AG09319 (cell line): Measurements from ENCODE around the gene ICAM3.

Experiments used
- DNase-seq: peaks from one replicate; pipeline ENCODE4 v3.0.0-alpha.2; 2010; ENCODE audit warnings: low read depth; ENCODE audit errors: extremely low read depth
- TF ChIP-seq, protein P1 (sequence below): IDR thresholded peaks from 2 replicates; pipeline ENCODE4 v1.5.1; 2011; ENCODE audit warnings: low read depth, mild to moderate bottlenecking, inconsistent platforms, low read length, moderate library complexity

Gene ICAM3

GRCh38 chr19:10295305-10295846 lies 44.0 kb downstream of the ICAM3 start:
- TF ChIP-seq, protein P1, sequence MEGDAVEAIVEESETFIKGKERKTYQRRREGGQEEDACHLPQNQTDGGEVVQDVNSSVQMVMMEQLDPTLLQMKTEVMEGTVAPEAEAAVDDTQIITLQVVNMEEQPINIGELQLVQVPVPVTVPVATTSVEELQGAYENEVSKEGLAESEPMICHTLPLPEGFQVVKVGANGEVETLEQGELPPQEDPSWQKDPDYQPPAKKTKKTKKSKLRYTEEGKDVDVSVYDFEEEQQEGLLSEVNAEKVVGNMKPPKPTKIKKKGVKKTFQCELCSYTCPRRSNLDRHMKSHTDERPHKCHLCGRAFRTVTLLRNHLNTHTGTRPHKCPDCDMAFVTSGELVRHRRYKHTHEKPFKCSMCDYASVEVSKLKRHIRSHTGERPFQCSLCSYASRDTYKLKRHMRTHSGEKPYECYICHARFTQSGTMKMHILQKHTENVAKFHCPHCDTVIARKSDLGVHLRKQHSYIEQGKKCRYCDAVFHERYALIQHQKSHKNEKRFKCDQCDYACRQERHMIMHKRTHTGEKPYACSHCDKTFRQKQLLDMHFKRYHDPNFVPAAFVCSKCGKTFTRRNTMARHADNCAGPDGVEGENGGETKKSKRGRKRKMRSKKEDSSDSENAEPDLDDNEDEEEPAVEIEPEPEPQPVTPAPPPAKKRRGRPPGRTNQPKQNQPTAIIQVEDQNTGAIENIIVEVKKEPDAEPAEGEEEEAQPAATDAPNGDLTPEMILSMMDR: no peak; the same call in none of the 2 replicates
- no peak for DNase-seq

- DNase-seq: no peak
- TF ChIP-seq, protein P1: no peak
Observed at GRCh38 chr19:10294368-10294697, 45.1 kb downstream of the ICAM3 start.

- TF ChIP-seq, protein P1: no peak
- no peak for DNase-seq
Observed at GRCh38 chr19:10293637-10294367, 45.6 kb downstream of the ICAM3 start.

GRCh38 chr19:10292789-10293636 lies 46.4 kb downstream of the ICAM3 start:
- no peak for DNase-seq

DNA sequence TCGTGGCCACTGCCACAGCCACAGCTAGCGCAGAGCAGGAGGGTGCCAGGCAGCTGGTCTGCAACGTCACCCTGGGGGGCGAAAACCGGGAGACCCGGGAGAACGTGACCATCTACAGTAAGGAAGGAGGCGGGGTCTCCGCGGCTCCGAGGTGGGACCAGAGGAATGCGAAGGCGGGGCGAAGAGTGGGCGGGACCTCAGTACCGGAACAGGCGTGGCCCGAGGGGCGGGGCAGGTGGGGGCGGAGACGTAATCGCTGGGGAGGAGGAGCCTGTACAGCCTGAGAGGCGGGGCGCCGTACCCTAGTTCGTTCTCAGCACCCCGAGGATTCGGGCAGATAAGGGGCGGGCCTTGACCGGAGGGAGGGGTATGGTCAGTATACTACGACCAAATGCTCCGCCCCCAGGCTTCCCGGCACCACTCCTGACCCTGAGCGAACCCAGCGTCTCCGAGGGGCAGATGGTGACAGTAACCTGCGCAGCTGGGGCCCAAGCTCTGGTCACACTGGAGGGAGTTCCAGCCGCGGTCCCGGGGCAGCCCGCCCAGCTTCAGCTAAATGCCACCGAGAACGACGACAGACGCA lies 47.1 kb downstream of the ICAM3 start:
- TF ChIP-seq, protein P1: no peak
- DNase-seq: no peak

More at GRCh38 chr19:10292789-10293636, 46.4 kb downstream of the ICAM3 start:
- TF ChIP-seq, protein P1: no peak

DNA sequence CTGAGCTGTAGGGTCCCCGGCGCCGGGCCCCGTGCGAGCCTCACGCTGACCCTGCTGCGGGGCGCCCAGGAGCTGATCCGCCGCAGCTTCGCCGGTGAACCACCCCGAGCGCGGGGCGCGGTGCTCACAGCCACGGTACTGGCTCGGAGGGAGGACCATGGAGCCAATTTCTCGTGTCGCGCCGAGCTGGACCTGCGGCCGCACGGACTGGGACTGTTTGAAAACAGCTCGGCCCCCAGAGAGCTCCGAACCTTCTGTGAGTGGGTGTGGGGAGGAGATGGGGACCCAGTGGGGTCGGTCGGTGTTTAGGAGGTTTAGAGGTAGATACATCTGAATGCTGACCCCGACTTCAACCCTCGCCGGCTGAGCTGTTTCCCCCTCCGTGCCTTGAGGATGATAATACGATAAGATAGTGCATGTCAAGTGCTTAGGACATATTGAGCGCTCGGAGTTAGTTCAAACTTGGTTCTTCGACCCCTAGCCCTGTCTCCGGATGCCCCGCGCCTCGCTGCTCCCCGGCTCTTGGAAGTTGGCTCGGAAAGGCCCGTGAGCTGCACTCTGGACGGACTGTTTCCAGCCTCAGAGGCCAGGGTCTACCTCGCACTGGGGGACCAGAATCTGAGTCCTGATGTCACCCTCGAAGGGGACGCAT lies 47.7 kb downstream of the ICAM3 start:
- DNase-seq: no peak
- TF ChIP-seq, protein P1: no peak
